ENCODE results near the gene PKHD1.

PKHD1 gene

DNA sequence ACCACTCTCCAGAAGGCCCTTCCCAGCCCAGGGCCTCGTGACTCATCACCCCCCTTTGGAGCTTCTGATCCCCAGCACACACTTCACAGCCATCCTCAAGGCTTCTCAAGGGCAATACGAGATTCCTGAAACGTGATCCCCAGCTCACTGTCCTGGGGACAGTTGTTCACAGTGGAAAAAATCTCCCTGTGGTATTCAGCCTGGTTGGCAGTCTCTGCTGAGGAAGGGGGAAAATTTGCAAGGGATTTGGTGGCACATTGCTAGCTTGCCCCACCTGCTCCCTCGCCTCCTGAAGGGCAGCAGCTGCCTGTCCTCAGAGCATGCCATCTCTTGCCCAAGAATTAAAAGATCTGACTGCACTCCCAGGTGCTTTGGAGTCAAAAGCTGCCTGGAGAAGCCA is 20.7 kb upstream of the PKHD1 start:
- Histone ChIP-seq H3K27me3 (ENCODE audit: insufficient read depth, poor library complexity, severe bottlenecking) (no peaks in the 10 kb centered on the region), H3K27ac (replicated peaks) (no peak overlapping the region), H3K4me3 (replicated peaks; ENCODE audit: insufficient read depth, low read length) (no peak overlapping the region)
- DNase-seq (ENCODE audit: low read depth in 1 of 2, low spot score in 1 of 2) = no peak
- TF ChIP-seq GABPA (IDR thresholded peaks at IDR 0.05; ENCODE audit: low read depth) = no peak
- TF ChIP-seq, protein P1, sequence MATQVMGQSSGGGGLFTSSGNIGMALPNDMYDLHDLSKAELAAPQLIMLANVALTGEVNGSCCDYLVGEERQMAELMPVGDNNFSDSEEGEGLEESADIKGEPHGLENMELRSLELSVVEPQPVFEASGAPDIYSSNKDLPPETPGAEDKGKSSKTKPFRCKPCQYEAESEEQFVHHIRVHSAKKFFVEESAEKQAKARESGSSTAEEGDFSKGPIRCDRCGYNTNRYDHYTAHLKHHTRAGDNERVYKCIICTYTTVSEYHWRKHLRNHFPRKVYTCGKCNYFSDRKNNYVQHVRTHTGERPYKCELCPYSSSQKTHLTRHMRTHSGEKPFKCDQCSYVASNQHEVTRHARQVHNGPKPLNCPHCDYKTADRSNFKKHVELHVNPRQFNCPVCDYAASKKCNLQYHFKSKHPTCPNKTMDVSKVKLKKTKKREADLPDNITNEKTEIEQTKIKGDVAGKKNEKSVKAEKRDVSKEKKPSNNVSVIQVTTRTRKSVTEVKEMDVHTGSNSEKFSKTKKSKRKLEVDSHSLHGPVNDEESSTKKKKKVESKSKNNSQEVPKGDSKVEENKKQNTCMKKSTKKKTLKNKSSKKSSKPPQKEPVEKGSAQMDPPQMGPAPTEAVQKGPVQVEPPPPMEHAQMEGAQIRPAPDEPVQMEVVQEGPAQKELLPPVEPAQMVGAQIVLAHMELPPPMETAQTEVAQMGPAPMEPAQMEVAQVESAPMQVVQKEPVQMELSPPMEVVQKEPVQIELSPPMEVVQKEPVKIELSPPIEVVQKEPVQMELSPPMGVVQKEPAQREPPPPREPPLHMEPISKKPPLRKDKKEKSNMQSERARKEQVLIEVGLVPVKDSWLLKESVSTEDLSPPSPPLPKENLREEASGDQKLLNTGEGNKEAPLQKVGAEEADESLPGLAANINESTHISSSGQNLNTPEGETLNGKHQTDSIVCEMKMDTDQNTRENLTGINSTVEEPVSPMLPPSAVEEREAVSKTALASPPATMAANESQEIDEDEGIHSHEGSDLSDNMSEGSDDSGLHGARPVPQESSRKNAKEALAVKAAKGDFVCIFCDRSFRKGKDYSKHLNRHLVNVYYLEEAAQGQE (IDR thresholded peaks at IDR 0.05; ENCODE audit: insufficient replicate concordance, low read depth) = no peak

DNA sequence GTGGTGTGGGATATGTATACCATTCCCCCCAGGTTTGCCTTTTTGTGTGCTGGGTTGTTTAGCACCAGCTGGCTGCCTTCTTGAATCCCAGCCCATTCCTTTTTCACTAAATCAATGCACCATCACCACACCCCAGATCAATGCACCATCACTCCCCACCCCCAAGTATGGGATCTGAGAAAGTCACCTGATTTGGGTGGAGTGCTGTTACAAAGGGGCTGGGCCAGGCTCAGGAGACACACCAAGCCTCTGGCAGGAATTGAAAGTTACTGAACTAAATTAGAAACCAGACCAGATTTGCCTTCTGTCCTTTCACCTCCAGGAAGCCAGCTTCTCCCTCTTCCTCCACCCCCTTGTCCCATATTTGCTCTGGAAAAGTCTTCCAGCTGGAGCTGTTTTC is 19.6 kb upstream of the PKHD1 start:
- H3K27me3 ChIP-seq (ENCODE audit: insufficient read depth, poor library complexity, severe bottlenecking) = no peaks in the 10 kb centered on the region
- TF ChIP-seq, protein P2, sequence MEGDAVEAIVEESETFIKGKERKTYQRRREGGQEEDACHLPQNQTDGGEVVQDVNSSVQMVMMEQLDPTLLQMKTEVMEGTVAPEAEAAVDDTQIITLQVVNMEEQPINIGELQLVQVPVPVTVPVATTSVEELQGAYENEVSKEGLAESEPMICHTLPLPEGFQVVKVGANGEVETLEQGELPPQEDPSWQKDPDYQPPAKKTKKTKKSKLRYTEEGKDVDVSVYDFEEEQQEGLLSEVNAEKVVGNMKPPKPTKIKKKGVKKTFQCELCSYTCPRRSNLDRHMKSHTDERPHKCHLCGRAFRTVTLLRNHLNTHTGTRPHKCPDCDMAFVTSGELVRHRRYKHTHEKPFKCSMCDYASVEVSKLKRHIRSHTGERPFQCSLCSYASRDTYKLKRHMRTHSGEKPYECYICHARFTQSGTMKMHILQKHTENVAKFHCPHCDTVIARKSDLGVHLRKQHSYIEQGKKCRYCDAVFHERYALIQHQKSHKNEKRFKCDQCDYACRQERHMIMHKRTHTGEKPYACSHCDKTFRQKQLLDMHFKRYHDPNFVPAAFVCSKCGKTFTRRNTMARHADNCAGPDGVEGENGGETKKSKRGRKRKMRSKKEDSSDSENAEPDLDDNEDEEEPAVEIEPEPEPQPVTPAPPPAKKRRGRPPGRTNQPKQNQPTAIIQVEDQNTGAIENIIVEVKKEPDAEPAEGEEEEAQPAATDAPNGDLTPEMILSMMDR (IDR thresholded peaks at IDR 0.05; ENCODE audit: insufficient read depth, low read length) = no peak
- TF ChIP-seq, protein P1 (IDR thresholded peaks at IDR 0.05; ENCODE audit: insufficient replicate concordance, low read depth) = no peak
- TF ChIP-seq SPI1 (IDR thresholded peaks at IDR 0.05; ENCODE audit: borderline replicate concordance, low read depth) = no peak
- TF ChIP-seq POLR2AphosphoS5 (IDR thresholded peaks at IDR 0.05; ENCODE audit: low read depth) = no peak
- TF ChIP-seq GABPA (IDR thresholded peaks at IDR 0.05; ENCODE audit: low read depth) = no peak
- H3K4me3 ChIP-seq (replicated peaks; ENCODE audit: insufficient read depth, low read length) = no peak overlapping the region
- no peak overlapping the region for H3K27ac ChIP-seq (replicated peaks)
- DNase-seq (ENCODE audit: low read depth in 1 of 2, low spot score in 1 of 2) = no peak

DNA sequence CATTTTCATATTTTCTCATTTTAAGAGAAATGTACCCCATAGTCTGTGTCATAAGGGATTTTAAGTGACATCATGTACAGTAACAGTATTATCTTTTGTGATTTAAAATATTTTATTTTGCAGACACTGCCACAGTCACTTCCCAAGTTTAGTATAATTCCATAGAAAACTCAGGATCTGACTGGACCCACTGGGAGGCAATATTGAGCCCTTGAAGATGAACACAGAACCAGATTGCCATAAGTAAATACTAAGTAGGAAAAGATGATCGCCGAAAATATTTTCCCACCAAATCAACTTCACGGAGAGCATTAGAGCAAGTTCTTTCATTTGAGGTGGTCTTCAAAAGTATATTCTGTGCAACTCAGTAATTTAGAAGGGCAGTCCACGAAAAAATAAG is 17.6 kb upstream of the PKHD1 start:
- Histone ChIP-seq H3K27me3 (ENCODE audit: insufficient read depth, poor library complexity, severe bottlenecking) (no peaks in the 10 kb centered on the region), H3K4me3 (replicated peaks; ENCODE audit: insufficient read depth, low read length) (no peak overlapping the region), H3K27ac (replicated peaks) (no peak overlapping the region)
- DNase-seq (ENCODE audit: low read depth in 1 of 2, low spot score in 1 of 2) = no peak
- TF ChIP-seq, protein P2 (IDR thresholded peaks at IDR 0.05; ENCODE audit: insufficient read depth, low read length) = no peak
- no peak for TF ChIP-seq SPI1 (IDR thresholded peaks at IDR 0.05; ENCODE audit: borderline replicate concordance, low read depth)
- TF ChIP-seq POLR2AphosphoS5 (IDR thresholded peaks at IDR 0.05; ENCODE audit: low read depth) = no peak

DNA sequence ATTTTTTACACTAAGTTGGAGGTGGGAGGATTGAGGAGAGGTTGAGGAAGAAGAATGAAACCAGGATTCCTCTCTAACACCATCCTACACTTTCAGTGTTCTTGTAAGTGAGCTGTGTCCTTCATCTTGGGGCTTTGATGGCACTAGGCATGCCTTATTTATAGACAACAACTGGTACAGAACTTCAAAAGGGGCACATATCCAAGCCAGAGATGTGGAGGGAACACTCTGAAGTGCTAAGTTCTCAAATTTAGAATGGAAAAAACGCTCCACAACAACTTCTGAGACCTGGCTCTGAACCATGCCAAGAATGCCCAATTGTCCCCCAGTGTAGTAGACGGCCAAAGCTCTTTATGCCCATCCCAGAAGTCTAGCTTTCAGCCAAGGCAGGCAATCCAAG is 16.2 kb upstream of the PKHD1 start:
- no peak for DNase-seq (ENCODE audit: low read depth in 1 of 2, low spot score in 1 of 2)
- TF ChIP-seq GABPA (IDR thresholded peaks at IDR 0.05; ENCODE audit: low read depth) (no peak), POLR2AphosphoS5 (IDR thresholded peaks at IDR 0.05; ENCODE audit: low read depth) (no peak), SPI1 (IDR thresholded peaks at IDR 0.05; ENCODE audit: borderline replicate concordance, low read depth) (no peak)
- TF ChIP-seq, protein P2 (IDR thresholded peaks at IDR 0.05; ENCODE audit: insufficient read depth, low read length) = no peak
- TF ChIP-seq, protein P1 (IDR thresholded peaks at IDR 0.05; ENCODE audit: insufficient replicate concordance, low read depth) = no peak
- Histone ChIP-seq H3K27me3 (ENCODE audit: insufficient read depth, poor library complexity, severe bottlenecking) (no peaks in the 10 kb centered on the region), H3K27ac (replicated peaks) (no peak overlapping the region), H3K4me3 (replicated peaks; ENCODE audit: insufficient read depth, low read length) (no peak overlapping the region)

All from HL-60 (cell line).